Fibroblast of lung (primary cell): Measurements from ENCODE around the gene AFF2. TPM values are rescaled to one million over a fixed set of nuclear protein-coding genes. Genes with fewer than 3 reads are reported as not detected.

ENCODE experiments used
- DNase-seq, 2 donors: peaks; one replicate each; pipeline versions ENCODE4 v3.0.0 to v3.0.0-alpha.2; 2010; ENCODE audit warnings: low read depth in 2 of 2
- H2AFZ ChIP-seq: 2 replicates; pipeline ENCODE4 v1.5.1; 2012; ENCODE audit warnings: low read length, control low read depth, inconsistent platforms
- H3K27ac ChIP-seq: 2 replicates; pipeline ENCODE4 v1.5.1; 2011; ENCODE audit warnings: low read length, control low read depth; ENCODE audit not compliant: insufficient read depth
- H3K27me3 ChIP-seq: 2 replicates; pipeline ENCODE4 v1.5.1; 2011; ENCODE audit warnings: mild to moderate bottlenecking, low read length; ENCODE audit not compliant: control insufficient read depth, insufficient read depth
- H3K36me3 ChIP-seq: 2 replicates; pipeline ENCODE4 v1.5.1; 2011; ENCODE audit warnings: low read length; ENCODE audit not compliant: control insufficient read depth, insufficient read depth
- H3K4me1 ChIP-seq: 2 replicates; pipeline ENCODE4 v1.5.1; 2011; ENCODE audit warnings: low read length; ENCODE audit not compliant: control insufficient read depth, insufficient read depth; ENCODE audit errors: extremely low read depth
- H3K4me2 ChIP-seq: 2 replicates; pipeline ENCODE4 v1.5.1; 2011; ENCODE audit warnings: low read length, control low read depth; ENCODE audit not compliant: insufficient read depth; ENCODE audit errors: extremely low read depth
- H3K4me3 ChIP-seq, 4 experiments: fragments of 200-600 bp in 1 of 4; sonication (generic) in 1 of 4; replicated peaks in 1 of 4; 2 replicates each; pipeline ENCODE4 v1.5.1; 2011 to 2016; ENCODE audit warnings: low read length in 4 of 4, low read depth in 3 of 4, mild to moderate bottlenecking in 3 of 4, control low read depth in 2 of 4, inconsistent platforms in 1 of 4, mixed read lengths in 1 of 4; ENCODE audit not compliant: insufficient read depth in 1 of 4; ENCODE audit errors: control extremely low read depth in 1 of 4
- H3K79me2 ChIP-seq: 2 replicates; pipeline ENCODE4 v1.5.1; 2012; ENCODE audit warnings: mild to moderate bottlenecking, low read length, inconsistent platforms; ENCODE audit not compliant: control insufficient read depth, insufficient read depth
- H3K9ac ChIP-seq: 2 replicates; pipeline ENCODE4 v1.5.1; 2011; ENCODE audit warnings: mild to moderate bottlenecking, low read length, control low read depth; ENCODE audit not compliant: insufficient read depth
- H3K9me3 ChIP-seq: 2 replicates; pipeline ENCODE4 v1.5.1; 2012; ENCODE audit warnings: low read depth, low read length; ENCODE audit not compliant: control insufficient read depth, insufficient read depth
- H4K20me1 ChIP-seq: 2 replicates; pipeline ENCODE4 v1.5.1; 2011; ENCODE audit warnings: low read length; ENCODE audit not compliant: control insufficient read depth, insufficient read depth; ENCODE audit errors: extremely low read depth
- CTCF ChIP-seq, 2 donors: IDR thresholded peaks in 1 of 2; conservative IDR thresholded peaks in 1 of 2; 1 replicate in 1 of 2; 2 replicates in 1 of 2; pipeline ENCODE4 v1.5.1; 2011 to 2012; ENCODE audit warnings: low read length in 2 of 2, control low read depth in 1 of 2, inconsistent platforms in 1 of 2, low read depth in 1 of 2, mild to moderate bottlenecking in 1 of 2
- EZH2 ChIP-seq: IDR thresholded peaks from 2 replicates; pipeline ENCODE4 v1.5.1; 2012; ENCODE audit warnings: low read length, control low read depth, mild to moderate bottlenecking; ENCODE audit errors: missing control alignments
- polyA plus RNA-seq, 2 donors: library from polyadenylated mRNA; depleted of rRNA in 1 of 2; stranded (reverse) in 1 of 2; unstranded in 1 of 2; fragments of >200 nt; gene quantifications; 2 replicates each; pipeline ENCODE4 v1.2.1, GENCODE V29; 2011 to 2012; ENCODE audit warnings: missing spikeins in 1 of 2
- total RNA-seq: library from RNA; depleted of rRNA; stranded (reverse); fragments of >200 nt; gene quantifications from 2 replicates; pipeline ENCODE4 v1.2.1, GENCODE V29; 2014

Gene AFF2
- total and polyA plus RNA-seq, 2 donors (not counting 1 experiment from before 2014, with no cell fraction given) = under 0.01 to 0.05 TPM

DNA sequence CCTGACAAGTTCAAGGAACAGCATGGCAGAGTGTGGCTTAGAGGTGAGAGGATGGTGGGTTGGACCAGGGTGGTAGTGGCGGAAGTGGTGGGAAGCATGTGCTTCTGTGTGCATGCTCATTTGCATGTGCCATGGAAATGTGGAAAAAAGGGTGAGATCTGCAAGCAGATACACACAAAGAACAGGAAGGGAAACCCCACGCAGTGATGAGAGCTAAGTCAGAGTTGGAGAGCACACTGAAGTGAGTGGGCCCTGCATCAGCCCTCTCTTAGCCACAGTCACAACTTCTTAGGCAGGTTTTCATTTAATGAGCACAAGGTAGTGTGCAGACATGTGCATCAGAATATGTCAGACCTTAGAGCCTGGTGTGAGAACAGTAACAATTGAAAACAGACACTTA is 483.8 kb downstream of the AFF2 start:
- Histone ChIP-seq H2AFZ (no peak overlapping the region), H3K4me1 (no peaks in the 10 kb centered on the region), H3K79me2 (no peaks in the 10 kb centered on the region), H3K4me2 (no peak overlapping the region), H3K9ac (no peak overlapping the region), H4K20me1 (no peaks in the 10 kb centered on the region), H3K4me3 (no peak overlapping the region), H3K9me3 (no peaks in the 10 kb centered on the region), H3K27me3 (no peaks in the 10 kb centered on the region), H3K36me3 (no peaks in the 10 kb centered on the region), H3K27ac (no peak overlapping the region)
- DNase-seq = no peak
- no peak for TF ChIP-seq EZH2
- no peak for TF ChIP-seq CTCF (conservative IDR thresholded peaks at IDR 0.05 in 1 of 2, IDR thresholded peaks at IDR 0.05 in 1 of 2; ENCODE audit: low read depth in 1 of 2, low read length in 2 of 2)

GRCh38 chrX:148991502-148991901 is 491.1 kb downstream of the AFF2 start:
- no peak overlapping the region for H3K27ac ChIP-seq
- no peaks in the 10 kb centered on the region for H3K27me3 ChIP-seq
- no peaks in the 10 kb centered on the region for H3K4me1 ChIP-seq
- H3K4me3 ChIP-seq = no peak overlapping the region
- no peak overlapping the region for H3K9ac ChIP-seq
- H3K79me2 ChIP-seq = no peaks in the 10 kb centered on the region
- H3K4me2 ChIP-seq = no peak overlapping the region
- H4K20me1 ChIP-seq = no peaks in the 10 kb centered on the region
- H3K9me3 ChIP-seq = no peaks in the 10 kb centered on the region
- H3K36me3 ChIP-seq = no peaks in the 10 kb centered on the region
- H2AFZ ChIP-seq = no peak overlapping the region
- TF ChIP-seq CTCF (conservative IDR thresholded peaks at IDR 0.05 in 1 of 2, IDR thresholded peaks at IDR 0.05 in 1 of 2; ENCODE audit: low read depth in 1 of 2, low read length in 2 of 2) (no peak), EZH2 (no peak)
- DNase-seq = no peak

DNA sequence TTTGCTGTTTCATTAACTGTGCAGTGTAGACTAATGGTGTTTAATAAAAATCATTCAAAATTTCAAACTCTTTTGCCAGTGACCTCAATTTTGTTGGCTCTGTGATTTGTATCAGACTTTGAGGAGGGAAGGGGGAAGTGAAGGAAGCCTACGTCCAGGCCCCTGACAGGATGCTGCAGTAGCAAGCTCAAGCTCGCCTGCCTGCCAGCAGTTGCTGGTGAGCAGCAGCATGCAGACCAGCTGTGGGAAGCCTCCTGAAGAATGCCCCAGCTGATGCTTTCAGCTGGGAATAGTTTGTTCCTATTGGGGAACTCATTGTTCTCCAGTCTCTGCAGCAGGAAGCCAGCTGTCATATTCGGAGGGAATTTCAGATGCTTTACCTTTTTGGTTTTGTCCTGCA is 495.2 kb downstream of the AFF2 start:
- H2AFZ ChIP-seq = no peak overlapping the region
- no peak overlapping the region for H3K9ac ChIP-seq
- DNase-seq = no peak
- no peaks in the 10 kb centered on the region for H3K4me1 ChIP-seq
- no peaks in the 10 kb centered on the region for H3K9me3 ChIP-seq
- no peaks in the 10 kb centered on the region for H3K79me2 ChIP-seq
- no peak overlapping the region for H3K4me3 ChIP-seq
- no peaks in the 10 kb centered on the region for H4K20me1 ChIP-seq
- no peaks in the 10 kb centered on the region for H3K36me3 ChIP-seq
- no peaks in the 10 kb centered on the region for H3K27me3 ChIP-seq
- H3K4me2 ChIP-seq = no peak overlapping the region
- H3K27ac ChIP-seq = no peak overlapping the region
- TF ChIP-seq CTCF (conservative IDR thresholded peaks at IDR 0.05 in 1 of 2, IDR thresholded peaks at IDR 0.05 in 1 of 2; ENCODE audit: low read depth in 1 of 2, low read length in 2 of 2) (no peak), EZH2 (no peak)
